ENCODE measurements around the gene TRIM71.

GRCh38 chr3:32817558-32818228 is at the start of gene TRIM71:
- no peak for TF ChIP-seq SOX15 (CRISPR knock-in tag; IDR thresholded peaks at IDR 0.05)
- TF ChIP-seq JUN (CRISPR knock-in tag; IDR thresholded peaks at IDR 0.05): no peak
- no peak for TF ChIP-seq ATF3 (CRISPR knock-in tag; conservative IDR thresholded peaks at IDR 0.05)
- TF ChIP-seq KAT7 (CRISPR knock-in tag; IDR thresholded peaks at IDR 0.05; ENCODE audit: borderline replicate concordance): no peak; the same call in 1 of the 2 replicates
- TF ChIP-seq, protein P1, sequence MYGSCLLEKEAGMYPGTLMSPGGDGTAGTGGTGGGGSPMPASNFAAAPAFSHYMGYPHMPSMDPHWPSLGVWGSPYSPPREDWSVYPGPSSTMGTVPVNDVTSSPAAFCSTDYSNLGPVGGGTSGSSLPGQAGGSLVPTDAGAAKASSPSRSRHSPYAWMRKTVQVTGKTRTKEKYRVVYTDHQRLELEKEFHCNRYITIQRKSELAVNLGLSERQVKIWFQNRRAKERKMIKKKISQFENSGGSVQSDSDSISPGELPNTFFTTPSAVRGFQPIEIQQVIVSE (CRISPR knock-in tag; IDR thresholded peaks at IDR 0.05; ENCODE audit: borderline replicate concordance): no peak
- no peak for TF ChIP-seq CREB1 (CRISPR knock-in tag; IDR thresholded peaks at IDR 0.05)
- TF ChIP-seq ZNF416 (CRISPR knock-in tag; IDR thresholded peaks at IDR 0.05): no peak
- TF ChIP-seq, protein P2, sequence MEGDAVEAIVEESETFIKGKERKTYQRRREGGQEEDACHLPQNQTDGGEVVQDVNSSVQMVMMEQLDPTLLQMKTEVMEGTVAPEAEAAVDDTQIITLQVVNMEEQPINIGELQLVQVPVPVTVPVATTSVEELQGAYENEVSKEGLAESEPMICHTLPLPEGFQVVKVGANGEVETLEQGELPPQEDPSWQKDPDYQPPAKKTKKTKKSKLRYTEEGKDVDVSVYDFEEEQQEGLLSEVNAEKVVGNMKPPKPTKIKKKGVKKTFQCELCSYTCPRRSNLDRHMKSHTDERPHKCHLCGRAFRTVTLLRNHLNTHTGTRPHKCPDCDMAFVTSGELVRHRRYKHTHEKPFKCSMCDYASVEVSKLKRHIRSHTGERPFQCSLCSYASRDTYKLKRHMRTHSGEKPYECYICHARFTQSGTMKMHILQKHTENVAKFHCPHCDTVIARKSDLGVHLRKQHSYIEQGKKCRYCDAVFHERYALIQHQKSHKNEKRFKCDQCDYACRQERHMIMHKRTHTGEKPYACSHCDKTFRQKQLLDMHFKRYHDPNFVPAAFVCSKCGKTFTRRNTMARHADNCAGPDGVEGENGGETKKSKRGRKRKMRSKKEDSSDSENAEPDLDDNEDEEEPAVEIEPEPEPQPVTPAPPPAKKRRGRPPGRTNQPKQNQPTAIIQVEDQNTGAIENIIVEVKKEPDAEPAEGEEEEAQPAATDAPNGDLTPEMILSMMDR (IDR thresholded peaks at IDR 0.05): no peak
- TF ChIP-seq, protein P3, sequence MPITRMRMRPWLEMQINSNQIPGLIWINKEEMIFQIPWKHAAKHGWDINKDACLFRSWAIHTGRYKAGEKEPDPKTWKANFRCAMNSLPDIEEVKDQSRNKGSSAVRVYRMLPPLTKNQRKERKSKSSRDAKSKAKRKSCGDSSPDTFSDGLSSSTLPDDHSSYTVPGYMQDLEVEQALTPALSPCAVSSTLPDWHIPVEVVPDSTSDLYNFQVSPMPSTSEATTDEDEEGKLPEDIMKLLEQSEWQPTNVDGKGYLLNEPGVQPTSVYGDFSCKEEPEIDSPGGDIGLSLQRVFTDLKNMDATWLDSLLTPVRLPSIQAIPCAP (CRISPR knock-in tag; IDR thresholded peaks at IDR 0.05): no peak
- TF ChIP-seq SP1 (CRISPR knock-in tag; conservative IDR thresholded peaks at IDR 0.05): no peak
- TF ChIP-seq, protein P4, sequence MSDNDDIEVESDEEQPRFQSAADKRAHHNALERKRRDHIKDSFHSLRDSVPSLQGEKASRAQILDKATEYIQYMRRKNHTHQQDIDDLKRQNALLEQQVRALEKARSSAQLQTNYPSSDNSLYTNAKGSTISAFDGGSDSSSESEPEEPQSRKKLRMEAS (CRISPR knock-in tag; IDR thresholded peaks at IDR 0.05): no peak; the same call in 1 of the 2 replicates
- no peak for TF ChIP-seq TCF7 (CRISPR knock-in tag; IDR thresholded peaks at IDR 0.05; ENCODE audit: low read depth)
- TF ChIP-seq TP53 (CRISPR knock-in tag; IDR thresholded peaks at IDR 0.05): no peak
